Ectodermal cell (in vitro differentiated cells): ENCODE results near the gene HCFC1R1.

ENCODE experiments used
- H3K27ac ChIP-seq: 2 replicates; pipeline ENCODE4 v1.7.0; 2013; ENCODE audit warnings: mild to moderate bottlenecking, low read depth, low read length; ENCODE audit not compliant: insufficient read depth, poor library complexity, severe bottlenecking
- H3K27me3 ChIP-seq: 2 replicates; pipeline ENCODE4 v1.7.0; 2013; ENCODE audit warnings: mild to moderate bottlenecking, low read length; ENCODE audit not compliant: insufficient read depth, control insufficient read depth, poor library complexity, severe bottlenecking
- H3K36me3 ChIP-seq: one replicate; pipeline ENCODE4 v1.7.0; 2013; ENCODE audit warnings: low read length; ENCODE audit not compliant: control insufficient read depth, insufficient read depth
- H3K4me1 ChIP-seq: one replicate; pipeline ENCODE4 v1.7.0; 2013; ENCODE audit warnings: low read length; ENCODE audit not compliant: control insufficient read depth, insufficient read depth
- H3K4me3 ChIP-seq: 2 replicates; pipeline ENCODE4 v1.7.0; 2013; ENCODE audit warnings: low read depth, low read length, control low read depth; ENCODE audit not compliant: insufficient read depth
- H3K9me3 ChIP-seq: 2 replicates; pipeline ENCODE4 v1.7.0; 2013; ENCODE audit warnings: mild to moderate bottlenecking, low read length, moderate library complexity; ENCODE audit not compliant: control insufficient read depth
- WGBS, 2 experiments: methylation state at CpG; one replicate each; pipeline ENCODE4 v1.1.7; 2013; ENCODE audit warnings: missing lambda C conversion rate in 2 of 2; 5-methylcytosine and 5-hydroxymethylcytosine counted together

The HCFC1R1 gene

GRCh38 chr16:2985893-2986355, 37.8 kb downstream of the HCFC1R1 start:
- no peaks in the 10 kb centered on the region for H3K9me3 ChIP-seq
- WGBS, 2 experiments, result 90 to 91% methylated on average over 15 of the region's 15 CpGs
- peaks cover 31% of the 10 kb centered on the region for H3K4me1 ChIP-seq
- no peak overlapping the region for H3K27ac ChIP-seq
- no peaks in the 10 kb centered on the region for H3K36me3 ChIP-seq
- no peak overlapping the region for H3K4me3 ChIP-seq
- H3K27me3 ChIP-seq, result no peaks in the 10 kb centered on the region

GRCh38 chr16:2985462-2985861, 38.3 kb downstream of the HCFC1R1 start:
- H3K36me3 ChIP-seq, result no peaks in the 10 kb centered on the region
- no peaks in the 10 kb centered on the region for H3K9me3 ChIP-seq
- peaks cover 34% of the 10 kb centered on the region for H3K4me1 ChIP-seq
- H3K27ac ChIP-seq, result no peak overlapping the region
- WGBS, 2 experiments, result 93% methylated on average over 9 of the region's 9 CpGs
- no peak overlapping the region for H3K4me3 ChIP-seq
- no peaks in the 10 kb centered on the region for H3K27me3 ChIP-seq

GRCh38 chr16:2983706-2984136, 40.0 kb downstream of the HCFC1R1 start:
- WGBS, 2 experiments, result 16% methylated on average over 42 of the region's 42 CpGs
- no peaks in the 10 kb centered on the region for H3K9me3 ChIP-seq
- H3K27ac ChIP-seq, result no peak overlapping the region
- no peak overlapping the region for H3K4me3 ChIP-seq
- H3K4me1 ChIP-seq, result peaks cover 26% of the 10 kb centered on the region
- H3K27me3 ChIP-seq, result no peaks in the 10 kb centered on the region
- H3K36me3 ChIP-seq, result no peaks in the 10 kb centered on the region

- Histone ChIP-seq H3K27me3 (no peaks in the 10 kb centered on the region), H3K9me3 (no peaks in the 10 kb centered on the region), H3K27ac (no peak overlapping the region), H3K36me3 (no peaks in the 10 kb centered on the region), H3K4me3 (no peak overlapping the region), H3K4me1 (peaks cover 16% of the 10 kb centered on the region)
- WGBS, 2 experiments, result 74 to 79% methylated on average over 5 of the region's 5 CpGs
Observed at GRCh38 chr16:2982402-2982801, 41.3 kb downstream of the HCFC1R1 start.

- WGBS, 2 experiments, result 10 to 14% methylated on average over 4 of the region's 4 CpGs
- no peaks in the 10 kb centered on the region for H3K36me3 ChIP-seq
- no peaks in the 10 kb centered on the region for H3K9me3 ChIP-seq
- no peaks in the 10 kb centered on the region for H3K27me3 ChIP-seq
- no peak overlapping the region for H3K4me3 ChIP-seq
- H3K4me1 ChIP-seq, result peaks cover 14% of the 10 kb centered on the region
- peak overlapping the region; percentile 77 for H3K27ac ChIP-seq
Observed at GRCh38 chr16:2981899-2982250, 41.9 kb downstream of the HCFC1R1 start.

GRCh38 chr16:2981177-2981898, 42.4 kb downstream of the HCFC1R1 start:
- Histone ChIP-seq H3K27me3 (no peaks in the 10 kb centered on the region), H3K9me3 (no peaks in the 10 kb centered on the region), H3K36me3 (no peaks in the 10 kb centered on the region), H3K27ac (peak overlapping the region; percentile 77), H3K4me3 (peak overlapping the region; percentile 72), H3K4me1 (peaks cover 14% of the 10 kb centered on the region)
- 27% methylated on average over 33 of the region's 33 CpGs for WGBS, 2 experiments

- Histone ChIP-seq H3K36me3 (no peaks in the 10 kb centered on the region), H3K4me3 (peak within 1 kb of the TSS; percentile 72), H3K9me3 (no peaks in the 10 kb centered on the region), H3K27me3 (no peaks in the 10 kb centered on the region), H3K27ac (peak within 1 kb of the TSS; percentile 77), H3K4me1 (peaks cover 14% of the 10 kb centered on the region)
- WGBS, 2 experiments, result 6% methylated on average over 91 of the region's 91 CpGs
Observed at GRCh38 chr16:2980227-2981176, 43.2 kb downstream of the HCFC1R1 start, which contains the start of gene PKMYT1. Gene PKMYT1 (minus strand): TSS chr16:2980446. CDS start chr16:2979657, 789 bp downstream.

GRCh38 chr16:2979669-2980226, 44.0 kb downstream of the HCFC1R1 start:
- Histone ChIP-seq H3K36me3 (no peaks in the 10 kb centered on the region), H3K4me3 (peak overlapping the region; percentile 72), H3K27me3 (no peaks in the 10 kb centered on the region), H3K27ac (no peak overlapping the region), H3K4me1 (peaks cover 14% of the 10 kb centered on the region), H3K9me3 (no peaks in the 10 kb centered on the region)
- WGBS, 2 experiments, result 8 to 10% methylated on average over 43 of the region's 43 CpGs

- Histone ChIP-seq H3K27ac (no peak overlapping the region), H3K4me3 (no peak overlapping the region), H3K4me1 (peaks cover 14% of the 10 kb centered on the region), H3K27me3 (no peaks in the 10 kb centered on the region), H3K36me3 (no peaks in the 10 kb centered on the region), H3K9me3 (no peaks in the 10 kb centered on the region)
- WGBS, 2 experiments, result 90 to 94% methylated on average over 6 of the region's 6 CpGs
Observed at GRCh38 chr16:2977440-2977839, 46.3 kb downstream of the HCFC1R1 start.

GRCh38 chr16:2976673-2977072, 47.1 kb downstream of the HCFC1R1 start:
- Histone ChIP-seq H3K9me3 (no peaks in the 10 kb centered on the region), H3K4me3 (no peak overlapping the region), H3K4me1 (peaks cover 10% of the 10 kb centered on the region), H3K27me3 (no peaks in the 10 kb centered on the region), H3K27ac (no peak overlapping the region), H3K36me3 (no peaks in the 10 kb centered on the region)
- 95% methylated on average over 15 of the region's 15 CpGs for WGBS, 2 experiments
